ENCODE results near the gene ARHGAP18.

The ARHGAP18 gene

DNA sequence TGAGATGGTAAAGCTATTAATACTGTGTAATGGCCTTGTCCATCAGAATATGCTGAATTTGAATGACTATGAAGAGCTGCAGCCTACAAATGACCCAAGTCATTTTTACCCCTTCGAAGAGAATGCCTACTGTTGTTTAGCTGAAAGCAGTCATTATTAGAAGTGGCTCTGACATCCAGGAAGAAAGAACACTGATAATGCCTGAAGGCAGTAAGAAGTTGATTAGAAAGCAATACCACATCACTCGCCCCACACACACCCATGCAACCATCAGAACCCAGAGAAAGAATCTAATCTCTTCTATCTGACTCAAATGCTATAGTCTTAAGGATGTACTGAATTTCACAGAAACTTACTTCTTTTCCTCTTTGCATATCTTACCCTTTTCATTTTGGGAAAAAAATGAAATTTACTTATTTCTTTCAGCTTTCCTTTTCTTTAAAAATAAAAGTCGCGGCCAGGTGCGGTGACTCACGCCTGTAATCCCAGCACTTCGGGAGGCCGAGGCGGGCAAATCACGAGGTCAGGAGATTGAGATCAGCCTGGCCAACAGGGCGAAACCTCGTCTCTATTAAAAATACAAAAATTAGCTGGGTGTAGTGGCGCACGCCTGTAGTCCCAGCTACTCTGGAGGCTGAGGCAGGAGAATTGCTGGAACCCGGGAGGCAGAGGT is 61.0 kb downstream of the ARHGAP18 start:
- H3K9me2 ChIP-seq (replicated peaks; ENCODE audit: insufficient read depth, low read length), result no peaks in the 10 kb centered on the region
- no peaks in the 10 kb centered on the region for H3K27me3 ChIP-seq (ENCODE audit: low read length)
- no peaks in the 10 kb centered on the region for H3K36me3 ChIP-seq (ENCODE audit: low read length)
- H2AFZ ChIP-seq (ENCODE audit: low read depth, low read length, severe bottlenecking), result no peak overlapping the region
- no peak overlapping the region for H3K4me2 ChIP-seq (ENCODE audit: low read depth, low read length, poor library complexity, severe bottlenecking)
- no peaks in the 10 kb centered on the region for H3F3A ChIP-seq (ENCODE audit: insufficient read depth)
- H3K27ac ChIP-seq (ENCODE audit: low read depth, low read length), result no peak overlapping the region
- H4K20me1 ChIP-seq (ENCODE audit: low read depth, low read length), result no peaks in the 10 kb centered on the region
- H3K9ac ChIP-seq (ENCODE audit: low read length), result no peak overlapping the region
- H3K9me3 ChIP-seq (ENCODE audit: insufficient read depth, low read length), result no peaks in the 10 kb centered on the region
- H3K79me2 ChIP-seq (ENCODE audit: insufficient read depth, low read length), result no peaks in the 10 kb centered on the region
- TF ChIP-seq, protein P1, sequence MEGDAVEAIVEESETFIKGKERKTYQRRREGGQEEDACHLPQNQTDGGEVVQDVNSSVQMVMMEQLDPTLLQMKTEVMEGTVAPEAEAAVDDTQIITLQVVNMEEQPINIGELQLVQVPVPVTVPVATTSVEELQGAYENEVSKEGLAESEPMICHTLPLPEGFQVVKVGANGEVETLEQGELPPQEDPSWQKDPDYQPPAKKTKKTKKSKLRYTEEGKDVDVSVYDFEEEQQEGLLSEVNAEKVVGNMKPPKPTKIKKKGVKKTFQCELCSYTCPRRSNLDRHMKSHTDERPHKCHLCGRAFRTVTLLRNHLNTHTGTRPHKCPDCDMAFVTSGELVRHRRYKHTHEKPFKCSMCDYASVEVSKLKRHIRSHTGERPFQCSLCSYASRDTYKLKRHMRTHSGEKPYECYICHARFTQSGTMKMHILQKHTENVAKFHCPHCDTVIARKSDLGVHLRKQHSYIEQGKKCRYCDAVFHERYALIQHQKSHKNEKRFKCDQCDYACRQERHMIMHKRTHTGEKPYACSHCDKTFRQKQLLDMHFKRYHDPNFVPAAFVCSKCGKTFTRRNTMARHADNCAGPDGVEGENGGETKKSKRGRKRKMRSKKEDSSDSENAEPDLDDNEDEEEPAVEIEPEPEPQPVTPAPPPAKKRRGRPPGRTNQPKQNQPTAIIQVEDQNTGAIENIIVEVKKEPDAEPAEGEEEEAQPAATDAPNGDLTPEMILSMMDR (IDR thresholded peaks at IDR 0.05; ENCODE audit: insufficient read depth, low read length, poor library complexity, severe bottlenecking), result no peak
- TF ChIP-seq EZH2phosphoT487 (conservative IDR thresholded peaks at IDR 0.05; ENCODE audit: low read length), result no peak
- no peak overlapping the region for H3K4me3 ChIP-seq (ENCODE audit: insufficient read depth, low read length, poor library complexity, severe bottlenecking)

DNA sequence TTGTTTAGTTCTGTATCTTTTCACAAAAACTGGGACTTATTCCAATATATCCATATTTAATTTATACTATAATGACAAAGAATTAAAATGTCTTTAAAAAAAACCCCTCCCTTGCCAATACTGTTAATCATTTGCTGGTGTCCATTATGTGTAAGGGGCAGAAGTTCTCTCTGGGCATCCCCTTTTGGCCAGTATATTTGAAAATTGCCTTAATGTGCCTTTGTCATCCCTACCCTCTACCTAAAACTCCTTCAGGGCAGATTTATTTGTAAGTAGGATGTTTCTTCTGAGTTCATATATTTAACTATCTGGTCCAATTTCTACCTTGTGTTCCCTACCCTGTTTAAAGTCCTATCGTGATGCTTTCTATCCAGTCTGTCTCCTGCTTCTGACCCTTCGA is 62.9 kb downstream of the ARHGAP18 start:
- no peak overlapping the region for H2AFZ ChIP-seq (ENCODE audit: low read depth, low read length, severe bottlenecking)
- no peak overlapping the region for H3K4me2 ChIP-seq (ENCODE audit: low read depth, low read length, poor library complexity, severe bottlenecking)
- no peaks in the 10 kb centered on the region for H3K79me2 ChIP-seq (ENCODE audit: insufficient read depth, low read length)

DNA sequence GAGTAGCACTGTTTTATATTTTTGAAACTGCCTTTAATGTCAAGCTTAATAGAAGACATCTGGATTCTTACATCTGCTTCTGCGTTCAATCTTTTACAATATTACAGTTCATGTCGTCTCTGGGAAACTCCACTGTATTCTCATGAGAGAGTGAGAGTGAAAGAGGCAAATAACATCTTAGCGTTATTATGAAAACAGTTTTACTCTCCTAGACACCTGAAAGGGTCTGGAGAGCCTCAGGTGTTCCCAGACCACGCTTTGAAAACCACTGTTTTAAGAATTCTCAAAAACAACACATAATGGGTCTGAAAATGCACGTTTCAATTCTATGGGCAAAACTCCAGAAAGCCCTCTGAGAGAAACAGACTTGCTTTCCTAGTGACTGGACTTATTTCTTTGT is 63.3 kb downstream of the ARHGAP18 start:
- H3K9ac ChIP-seq (ENCODE audit: low read length), result no peak overlapping the region
- H3K27ac ChIP-seq (ENCODE audit: low read depth, low read length), result no peak overlapping the region
- TF ChIP-seq, protein P1 (IDR thresholded peaks at IDR 0.05; ENCODE audit: insufficient read depth, low read length, poor library complexity, severe bottlenecking), result no peak
- TF ChIP-seq EZH2phosphoT487 (conservative IDR thresholded peaks at IDR 0.05; ENCODE audit: low read length), result no peak
- H3K4me2 ChIP-seq (ENCODE audit: low read depth, low read length, poor library complexity, severe bottlenecking), result no peak overlapping the region
- H3K9me3 ChIP-seq (ENCODE audit: insufficient read depth, low read length), result no peaks in the 10 kb centered on the region
- no peaks in the 10 kb centered on the region for H3F3A ChIP-seq (ENCODE audit: insufficient read depth)
- H2AFZ ChIP-seq (ENCODE audit: low read depth, low read length, severe bottlenecking), result no peak overlapping the region
- no peaks in the 10 kb centered on the region for H3K36me3 ChIP-seq (ENCODE audit: low read length)
- H3K4me3 ChIP-seq (ENCODE audit: insufficient read depth, low read length, poor library complexity, severe bottlenecking), result no peak overlapping the region
- no peaks in the 10 kb centered on the region for H3K27me3 ChIP-seq (ENCODE audit: low read length)
- no peaks in the 10 kb centered on the region for H3K9me2 ChIP-seq (replicated peaks; ENCODE audit: insufficient read depth, low read length)
- H3K79me2 ChIP-seq (ENCODE audit: insufficient read depth, low read length), result no peaks in the 10 kb centered on the region
- H4K20me1 ChIP-seq (ENCODE audit: low read depth, low read length), result no peaks in the 10 kb centered on the region

More for the DNA sequence above, 62.9 kb downstream of the ARHGAP18 start:
- no peaks in the 10 kb centered on the region for H3K36me3 ChIP-seq (ENCODE audit: low read length)
- H3K9ac ChIP-seq (ENCODE audit: low read length), result no peak overlapping the region
- TF ChIP-seq, protein P1 (IDR thresholded peaks at IDR 0.05; ENCODE audit: insufficient read depth, low read length, poor library complexity, severe bottlenecking), result no peak
- TF ChIP-seq EZH2phosphoT487 (conservative IDR thresholded peaks at IDR 0.05; ENCODE audit: low read length), result no peak
- no peaks in the 10 kb centered on the region for H3K9me2 ChIP-seq (replicated peaks; ENCODE audit: insufficient read depth, low read length)
- H3K27ac ChIP-seq (ENCODE audit: low read depth, low read length), result no peak overlapping the region
- H3K27me3 ChIP-seq (ENCODE audit: low read length), result no peaks in the 10 kb centered on the region
- no peaks in the 10 kb centered on the region for H4K20me1 ChIP-seq (ENCODE audit: low read depth, low read length)
- no peaks in the 10 kb centered on the region for H3K9me3 ChIP-seq (ENCODE audit: insufficient read depth, low read length)
- no peaks in the 10 kb centered on the region for H3F3A ChIP-seq (ENCODE audit: insufficient read depth)
- no peak overlapping the region for H3K4me3 ChIP-seq (ENCODE audit: insufficient read depth, low read length, poor library complexity, severe bottlenecking)

All from SU-DHL-6 (cell line).